Effector memory CD4-positive, alpha-beta T cell (primary cell): ENCODE measurements around the gene PAPLN.

Source experiments
- DNase-seq, 3 donors: peaks; one replicate each; pipeline ENCODE4 v3.0.0-alpha.2; 2020
- H3K27ac ChIP-seq: 2 replicates; pipeline ENCODE4 v1.7.0; 2013; ENCODE audit warnings: mild to moderate bottlenecking, low read length, moderate library complexity; ENCODE audit not compliant: insufficient read depth, poor library complexity, severe bottlenecking
- H3K27me3 ChIP-seq: replicated peaks from 2 replicates; pipeline ENCODE4 v1.7.0; 2013; ENCODE audit warnings: mild to moderate bottlenecking, low read length; ENCODE audit not compliant: insufficient read depth, control insufficient read depth, poor library complexity, severe bottlenecking
- H3K36me3 ChIP-seq: 2 replicates; pipeline ENCODE4 v1.7.0; 2013; ENCODE audit warnings: mild to moderate bottlenecking, low read length, moderate library complexity; ENCODE audit not compliant: control insufficient read depth, insufficient read depth
- H3K4me1 ChIP-seq: 2 replicates; pipeline ENCODE4 v1.7.0; 2013; ENCODE audit warnings: low read length, mild to moderate bottlenecking; ENCODE audit not compliant: control insufficient read depth, insufficient read depth, poor library complexity, severe bottlenecking
- H3K4me3 ChIP-seq: 2 replicates; pipeline ENCODE4 v1.7.0; 2013; ENCODE audit warnings: low read length, low read depth, mild to moderate bottlenecking; ENCODE audit not compliant: insufficient read depth, poor library complexity, severe bottlenecking
- H3K9me3 ChIP-seq: 2 replicates; pipeline ENCODE4 v1.7.0; 2013; ENCODE audit warnings: mild to moderate bottlenecking, low read length, moderate library complexity; ENCODE audit not compliant: control insufficient read depth

Gene PAPLN

GRCh38 chr14:73227812-73228781 lies 9.2 kb upstream of the PAPLN start:
- peaks cover 5% of the 10 kb centered on the region for H3K36me3 ChIP-seq
- H3K9me3 ChIP-seq, result no peaks in the 10 kb centered on the region
- no peak overlapping the region for H3K27ac ChIP-seq
- H3K4me3 ChIP-seq, result no peak overlapping the region
- no peaks in the 10 kb centered on the region for H3K4me1 ChIP-seq
- peaks cover 3% of the 10 kb centered on the region for H3K27me3 ChIP-seq
- no peak for DNase-seq

- Histone ChIP-seq H3K4me3 (no peak overlapping the region), H3K4me1 (no peaks in the 10 kb centered on the region), H3K9me3 (no peaks in the 10 kb centered on the region), H3K27me3 (peaks cover 6% of the 10 kb centered on the region), H3K27ac (no peak overlapping the region), H3K36me3 (peaks cover 5% of the 10 kb centered on the region)
- no peak for DNase-seq
Measured at GRCh38 chr14:73230051-73230450, 7.3 kb upstream of the PAPLN start.

GRCh38 chr14:73231981-73232851 lies 5.1 kb upstream of the PAPLN start:
- Histone ChIP-seq H3K9me3 (no peaks in the 10 kb centered on the region), H3K27ac (no peak overlapping the region), H3K4me3 (no peak overlapping the region), H3K36me3 (peaks cover 5% of the 10 kb centered on the region), H3K4me1 (peaks cover under 1% of the 10 kb centered on the region), H3K27me3 (peaks cover 16% of the 10 kb centered on the region)
- DNase-seq, result no peak

- H3K4me1 ChIP-seq, result peaks cover 7% of the 10 kb centered on the region
- H3K27me3 ChIP-seq, result peaks cover 20% of the 10 kb centered on the region
- no peak for DNase-seq
Measured at GRCh38 chr14:73232984-73233383, 4.3 kb upstream of the PAPLN start.

GRCh38 chr14:73233564-73233963 lies 3.7 kb upstream of the PAPLN start:
- Histone ChIP-seq H3K27me3 (peaks cover 26% of the 10 kb centered on the region), H3K4me3 (no peak overlapping the region), H3K9me3 (no peaks in the 10 kb centered on the region), H3K4me1 (peaks cover 12% of the 10 kb centered on the region), H3K36me3 (peaks cover under 1% of the 10 kb centered on the region), H3K27ac (no peak overlapping the region)
- no peak for DNase-seq

More at GRCh38 chr14:73232984-73233383, 4.3 kb upstream of the PAPLN start:
- H3K36me3 ChIP-seq, result peaks cover 5% of the 10 kb centered on the region
- no peak overlapping the region for H3K4me3 ChIP-seq
- no peak overlapping the region for H3K27ac ChIP-seq
- H3K9me3 ChIP-seq, result no peaks in the 10 kb centered on the region

GRCh38 chr14:73234029-73234428 lies 3.3 kb upstream of the PAPLN start:
- peaks cover 14% of the 10 kb centered on the region for H3K4me1 ChIP-seq
- no peak overlapping the region for H3K4me3 ChIP-seq
- H3K27ac ChIP-seq, result no peak overlapping the region
- H3K36me3 ChIP-seq, result no peaks in the 10 kb centered on the region
- no peak for DNase-seq
- no peaks in the 10 kb centered on the region for H3K9me3 ChIP-seq
- H3K27me3 ChIP-seq, result peaks cover 26% of the 10 kb centered on the region

GRCh38 chr14:73234586-73235394 lies 2.5 kb upstream of the PAPLN start:
- no peak overlapping the region for H3K4me3 ChIP-seq
- H3K4me1 ChIP-seq, result peaks cover 14% of the 10 kb centered on the region
- no peaks in the 10 kb centered on the region for H3K36me3 ChIP-seq
- H3K27me3 ChIP-seq, result peaks cover 26% of the 10 kb centered on the region
- DNase-seq, result no peak
- no peak overlapping the region for H3K27ac ChIP-seq
- no peaks in the 10 kb centered on the region for H3K9me3 ChIP-seq

GRCh38 chr14:73235531-73236155 lies 1.7 kb upstream of the PAPLN start:
- Histone ChIP-seq H3K27ac (no peak overlapping the region), H3K4me3 (no peak overlapping the region), H3K4me1 (peaks cover 14% of the 10 kb centered on the region), H3K36me3 (no peaks in the 10 kb centered on the region), H3K27me3 (peaks cover 29% of the 10 kb centered on the region), H3K9me3 (no peaks in the 10 kb centered on the region)
- no peak for DNase-seq

GRCh38 chr14:73236157-73236556 lies 1.1 kb upstream of the PAPLN start:
- peaks cover 34% of the 10 kb centered on the region for H3K27me3 ChIP-seq
- H3K27ac ChIP-seq, result no peak overlapping the region
- no peaks in the 10 kb centered on the region for H3K9me3 ChIP-seq
- H3K4me3 ChIP-seq, result no peak overlapping the region
- peaks cover 14% of the 10 kb centered on the region for H3K4me1 ChIP-seq
- no peaks in the 10 kb centered on the region for H3K36me3 ChIP-seq
- no peak for DNase-seq
